GM21529 (cell line): Measurements from ENCODE around the gene SMG9.

Experiments
- ATAC-seq: cut with Tn5 transposase; IDR thresholded peaks from one replicate; pipeline ENCODE4 v1.9.1; 2021; ENCODE audit not compliant: unreplicated experiment

SMG9 gene

GRCh38 chr19:43726736-43727592, 27.8 kb downstream of the SMG9 start:
- no peak for ATAC-seq

DNA sequence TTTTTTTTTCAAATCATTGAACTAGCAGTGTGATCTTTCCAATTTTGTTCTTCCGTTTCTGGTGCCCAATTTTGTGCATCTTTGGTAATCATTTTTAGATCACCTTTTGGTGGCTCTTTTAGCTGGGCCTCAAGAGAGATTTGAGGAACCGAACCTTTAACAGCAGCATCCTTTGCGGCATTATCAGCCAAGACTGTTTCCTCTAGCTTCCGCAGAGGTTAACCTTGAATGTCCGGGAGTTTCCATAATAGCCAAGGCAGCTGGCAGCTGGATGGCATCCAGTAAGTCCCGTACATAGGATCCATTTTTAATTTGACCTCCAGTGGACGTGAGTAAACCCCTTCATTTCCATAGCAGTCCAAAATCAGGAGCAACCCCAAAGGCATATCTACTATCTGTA, 29.3 kb downstream of the SMG9 start:
- no peak for ATAC-seq

DNA sequence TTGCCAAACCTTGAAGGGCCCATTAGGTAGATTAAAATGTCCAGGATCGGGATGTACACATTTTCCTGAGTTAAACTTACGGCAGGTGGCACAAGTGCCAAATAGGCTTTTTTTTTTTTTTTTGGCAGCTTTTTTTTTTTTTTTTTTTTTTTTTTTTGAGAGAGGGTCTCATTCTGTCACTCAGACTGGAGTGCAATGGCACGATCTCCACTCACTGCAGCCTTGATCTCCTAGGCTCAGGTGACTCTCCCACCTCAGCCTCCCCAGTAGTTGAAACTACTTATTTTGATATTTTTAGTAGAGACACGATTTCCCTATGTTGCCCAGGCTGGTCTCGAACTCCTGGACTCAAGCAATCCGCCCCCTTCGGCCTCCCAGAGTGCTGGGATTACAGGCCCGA, 29.9 kb downstream of the SMG9 start:
- no peak for ATAC-seq

DNA sequence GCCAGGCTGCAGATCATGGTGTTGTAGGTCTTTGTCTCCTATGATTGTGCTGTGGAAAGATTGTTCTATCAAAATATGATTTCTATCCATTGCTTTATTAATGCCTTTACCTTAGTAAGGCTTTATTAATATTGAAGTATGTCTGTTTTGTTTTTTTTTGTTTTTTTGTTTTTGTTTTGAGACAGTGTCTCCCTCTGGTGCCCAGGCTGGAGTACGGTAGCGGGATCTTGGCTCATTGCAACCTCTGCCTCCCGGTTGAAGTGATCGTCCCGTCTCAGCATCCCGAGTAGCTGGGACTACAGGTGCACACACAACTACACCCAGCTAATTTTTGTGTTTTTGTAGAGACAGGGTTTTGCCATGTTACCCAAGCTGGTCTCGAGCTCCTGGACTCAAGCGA, 31.2 kb downstream of the SMG9 start:
- no peak for ATAC-seq

DNA sequence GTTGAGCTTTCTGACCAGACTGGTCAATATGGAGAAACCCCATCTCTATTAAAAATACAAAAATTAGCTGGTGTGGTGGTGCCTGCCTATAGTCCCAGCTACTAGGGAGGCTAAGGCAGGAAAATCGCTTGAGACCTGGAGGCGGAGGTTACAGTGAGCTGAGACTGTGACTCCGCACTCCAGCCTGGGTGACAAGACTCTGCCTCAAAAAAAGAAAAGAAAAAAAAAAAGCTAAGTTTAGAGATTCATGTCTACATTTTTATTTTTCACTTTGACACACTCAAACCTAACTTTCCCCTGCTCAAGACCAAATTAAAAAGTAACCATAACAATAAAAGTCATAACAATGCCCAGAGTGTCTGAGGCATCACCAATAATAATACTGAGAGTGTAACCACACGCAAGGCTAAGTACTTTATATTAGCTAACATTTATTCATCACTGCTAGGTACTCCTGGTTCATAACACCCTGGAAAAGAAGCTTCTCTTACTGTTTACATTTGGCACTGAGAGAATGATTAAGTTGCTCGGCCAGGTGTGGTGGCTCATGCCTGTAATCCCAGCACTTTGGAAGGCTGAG, 33.2 kb downstream of the SMG9 start:
- no peak for ATAC-seq

- ATAC-seq: no peak
Observed at GRCh38 chr19:43720936-43721335, 33.8 kb downstream of the SMG9 start.

DNA sequence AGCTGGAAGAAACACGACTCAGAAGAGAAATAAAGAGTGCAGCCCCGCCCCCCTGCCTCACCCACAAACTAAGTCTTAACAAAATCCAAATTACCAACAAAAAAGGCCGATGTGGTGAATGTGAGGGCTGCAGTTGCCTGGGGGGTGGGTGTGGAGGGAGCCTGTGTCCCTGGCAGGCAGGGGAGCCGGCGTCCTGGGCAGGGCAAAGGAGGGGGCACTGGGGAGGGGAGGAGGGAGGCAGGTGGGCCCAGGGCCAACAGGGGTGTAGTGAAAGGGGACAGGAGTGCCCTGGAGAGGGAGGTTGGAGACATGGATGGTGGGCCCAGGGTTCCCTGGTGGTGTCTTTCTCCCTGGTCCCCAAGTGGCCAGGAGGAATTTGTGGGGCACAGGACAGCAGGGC, 34.8 kb downstream of the SMG9 start:
- no peak for ATAC-seq

- ATAC-seq: no peak
Observed at GRCh38 chr19:43719378-43719868, 35.3 kb downstream of the SMG9 start.

- no peak for ATAC-seq
Observed at GRCh38 chr19:43718627-43719377, 36.0 kb downstream of the SMG9 start.

DNA sequence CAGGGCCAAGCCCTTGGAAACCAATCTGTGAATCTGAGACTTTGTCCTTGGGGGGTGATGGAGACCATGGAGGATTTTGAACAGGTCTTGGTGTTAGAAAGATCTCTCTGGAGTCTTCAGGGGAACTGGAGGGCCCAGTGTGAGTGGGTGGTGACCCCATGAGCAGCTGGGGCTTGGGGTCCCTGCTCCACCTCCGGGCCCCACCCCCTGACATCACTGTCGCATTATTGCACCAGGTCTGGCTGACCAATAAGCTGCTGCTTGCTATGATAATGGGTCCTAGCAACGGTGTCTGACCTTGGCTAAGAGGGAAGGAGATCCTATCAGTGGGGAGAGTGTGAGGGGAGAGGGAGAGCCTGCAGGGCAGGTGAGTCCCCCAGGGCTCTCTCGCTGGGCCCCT, 39.0 kb downstream of the SMG9 start, which contains the start of gene IRGC:
Gene IRGC (plus strand): TSS at position 301 of the 400 bp plus-strand sequence. CDS start 2,483 bp downstream, outside the sequence.
- no peak for ATAC-seq

DNA sequence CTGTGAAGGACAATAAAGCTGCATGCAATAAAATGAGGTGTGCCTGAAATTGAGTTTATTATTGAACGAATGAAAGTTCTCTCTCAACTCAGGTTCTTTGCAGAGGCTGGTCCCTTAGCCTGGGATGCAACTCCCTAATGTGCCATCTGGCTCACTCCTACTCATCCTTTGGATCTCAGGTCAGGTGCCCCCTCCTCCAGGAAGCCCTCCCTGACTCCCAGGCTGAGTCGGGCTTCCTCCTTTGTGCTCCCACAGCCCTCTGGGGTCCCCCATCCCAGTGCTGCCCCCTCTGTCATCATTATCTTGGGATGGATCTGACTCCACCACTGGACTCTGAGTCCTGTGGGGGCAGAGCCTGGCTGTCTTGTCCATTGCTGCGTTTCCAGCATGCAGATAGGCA, 41.6 kb downstream of the SMG9 start:
- ATAC-seq: no peak

DNA sequence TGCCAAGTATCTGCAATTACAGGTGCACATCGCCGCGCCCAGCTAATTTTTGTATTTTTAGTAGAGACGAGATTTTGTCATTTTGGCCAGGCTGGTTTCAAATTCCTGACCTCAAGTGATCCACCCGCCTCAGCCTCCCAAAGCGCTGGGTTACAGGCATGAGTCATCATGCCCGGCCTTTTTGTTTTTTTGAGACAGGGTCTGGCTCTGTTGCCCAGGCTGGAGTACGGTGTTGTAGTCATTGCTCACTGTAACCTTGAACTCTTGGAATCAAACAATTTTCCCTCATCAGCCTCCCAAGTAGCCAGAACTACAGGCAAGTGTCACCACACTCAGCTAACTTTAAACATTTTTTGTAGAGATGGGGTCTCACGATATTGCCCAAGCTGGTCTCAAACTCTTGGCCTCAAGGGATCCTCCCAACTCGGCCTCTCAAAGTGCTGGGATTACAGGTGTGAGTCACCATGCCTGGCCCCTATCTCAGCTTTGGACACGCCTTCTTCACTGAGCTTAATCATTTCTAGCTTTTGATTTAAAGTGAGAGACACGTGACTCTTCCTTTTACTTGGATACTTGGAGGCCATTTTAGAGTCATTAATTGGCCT, 42.9 kb downstream of the SMG9 start:
- no peak for ATAC-seq

- ATAC-seq: no peak
Observed at GRCh38 chr19:43708716-43709115, 46.0 kb downstream of the SMG9 start.

GRCh38 chr19:43707158-43707712, 47.5 kb downstream of the SMG9 start:
- no peak for ATAC-seq

DNA sequence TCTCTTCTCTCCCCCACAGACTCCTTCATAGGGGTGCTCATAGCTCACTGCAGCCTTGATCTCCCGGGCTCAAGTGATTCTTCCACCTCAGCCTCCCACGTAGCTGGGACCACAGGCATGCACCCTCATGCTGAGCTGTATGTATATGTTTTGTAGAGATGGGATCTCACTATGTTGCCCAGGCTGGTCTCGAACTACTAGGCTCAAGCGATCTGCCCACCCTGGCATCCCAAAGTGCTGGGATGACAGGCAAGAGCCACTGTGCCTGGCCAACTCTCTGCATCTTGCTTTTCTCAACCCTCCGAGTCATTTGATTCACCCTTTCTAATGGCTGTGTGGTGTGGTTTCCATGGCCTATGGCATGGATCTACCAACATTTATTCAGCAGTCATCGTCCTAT, 49.0 kb downstream of the SMG9 start:
- no peak for ATAC-seq

GRCh38 chr19:43704002-43704705, 50.6 kb downstream of the SMG9 start:
- no peak for ATAC-seq

DNA sequence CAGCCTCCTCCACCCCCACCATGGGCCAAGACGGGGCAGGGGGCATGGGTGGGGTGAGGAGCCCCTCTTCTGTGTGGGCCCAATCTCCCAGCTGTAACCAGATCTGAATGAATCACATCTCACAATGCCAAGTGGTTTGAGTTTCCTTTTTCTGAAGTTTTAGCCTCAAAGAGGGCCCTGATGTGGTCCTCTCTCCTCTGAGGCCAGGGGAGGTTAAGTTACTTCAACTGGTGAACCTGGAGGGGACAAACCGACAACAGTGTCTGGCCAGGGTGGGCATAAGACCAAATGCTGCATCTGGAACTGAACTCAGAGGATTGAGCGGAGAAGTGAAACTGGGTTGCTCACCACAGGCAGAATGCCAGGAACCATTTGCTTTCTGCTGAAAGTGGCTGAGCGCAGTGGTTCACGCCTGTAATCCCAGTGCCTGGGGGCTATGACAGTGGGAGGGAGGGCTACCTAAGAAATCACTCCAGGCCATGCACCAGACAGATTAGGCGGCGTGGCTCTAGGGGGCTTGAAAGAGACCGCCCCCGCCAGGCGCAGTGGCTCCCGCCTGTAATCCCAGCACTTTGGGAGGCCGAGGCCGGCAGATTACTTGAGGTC, 54.3 kb downstream of the SMG9 start:
- no peak for ATAC-seq

GRCh38 chr19:43699506-43700394, 55.0 kb downstream of the SMG9 start:
- no peak for ATAC-seq

GRCh38 chr19:43697295-43697694, 57.5 kb downstream of the SMG9 start:
- no peak for ATAC-seq
